Urinary bladder (tissue), 2 donors: ENCODE measurements around the gene DTNBP1. TPM values are rescaled to one million over a fixed set of nuclear protein-coding genes. Genes with fewer than 3 reads are reported as not detected.

Source experiments
- polyA plus RNA-seq: library from polyadenylated mRNA; stranded (reverse); fragments of 200-250 nt; gene quantifications from one replicate; pipeline ENCODE4 v1.2.3, GENCODE V29; 2013
- small RNA-seq: library from RNA; depleted of rRNA; stranded (forward); fragments of <200 nt; gene quantifications from one replicate; pipeline ENCODE3, GENCODE V24; 2014
- total RNA-seq: library from RNA; depleted of rRNA; stranded (reverse); fragments of >200 nt; gene quantifications from one replicate; pipeline ENCODE4 v1.2.3, GENCODE V29; 2014
- donor health status: healthy.

The DTNBP1 gene
- total and polyA plus RNA-seq, 2 donors = 5.0 to 23.3 TPM

Small RNA genes lying within 50 kb of the gene (small RNA-seq; reads per million reads assigned to genes)
- not detected for gene RF00001
